HL-60 (cell line): Measurements from ENCODE around the gene WDR31.

Experiments used
- GABPA ChIP-seq: IDR thresholded peaks from 2 replicates; pipeline ENCODE4 v1.6.1; 2012; ENCODE audit warnings: low read depth
- POLR2AphosphoS5 ChIP-seq: IDR thresholded peaks from 2 replicates; pipeline ENCODE4 v1.6.1; 2012; ENCODE audit warnings: low read depth
- SPI1 ChIP-seq: IDR thresholded peaks from 2 replicates; pipeline ENCODE4 v1.6.1; 2012; ENCODE audit warnings: low read depth, mild to moderate bottlenecking, borderline replicate concordance
- TF ChIP-seq, protein P1 (sequence below): IDR thresholded peaks from one replicate; pipeline ENCODE4 v1.5.1; 2011; ENCODE audit warnings: low read length, control low read depth, inconsistent platforms; ENCODE audit not compliant: insufficient read depth
- TF ChIP-seq, protein P2 (sequence below): IDR thresholded peaks from 2 replicates; pipeline ENCODE4 v1.6.1; 2012; ENCODE audit warnings: low read depth; ENCODE audit not compliant: insufficient replicate concordance

DNA sequence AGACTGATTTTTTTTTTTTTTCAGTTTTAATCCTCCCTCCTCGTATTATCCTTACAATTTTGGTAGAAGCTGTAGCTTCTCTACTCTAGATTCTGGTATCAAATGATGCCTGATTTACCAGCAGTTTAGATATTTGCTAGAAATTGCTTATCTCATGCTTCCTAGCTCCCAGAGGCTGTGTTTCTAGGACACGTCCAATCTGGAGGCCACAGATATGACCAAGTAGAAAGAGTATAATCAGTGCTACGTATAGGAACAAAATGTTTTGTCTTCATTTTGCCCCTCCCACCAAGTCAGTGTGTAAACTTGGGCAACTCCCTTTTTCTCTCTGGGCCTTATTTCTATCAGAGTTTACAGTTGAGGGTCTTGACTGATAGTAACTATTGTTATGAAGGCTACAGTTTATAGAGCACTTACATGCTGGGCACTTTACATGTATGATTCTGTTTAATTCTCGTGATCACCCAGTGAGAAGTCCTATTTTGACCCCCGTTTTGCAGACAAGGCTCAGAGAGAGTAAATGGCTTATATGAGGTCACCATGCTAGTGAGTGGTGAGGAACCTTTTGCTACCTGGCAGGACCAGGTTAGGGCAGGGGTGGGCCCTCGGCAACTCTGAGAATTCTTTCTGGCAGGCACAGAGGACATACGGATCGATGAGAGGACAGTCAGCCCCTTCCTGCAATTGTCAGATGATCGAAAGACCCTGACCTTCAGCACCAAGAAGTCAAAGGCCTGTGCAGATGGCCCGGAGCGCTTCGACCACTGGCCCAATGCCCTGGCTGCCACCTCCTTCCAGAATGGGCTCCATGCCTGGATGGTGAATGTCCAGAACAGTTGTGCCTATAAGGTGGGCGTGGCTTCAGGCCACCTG is 29.1 kb upstream of the WDR31 start:
- TF ChIP-seq, protein P1, sequence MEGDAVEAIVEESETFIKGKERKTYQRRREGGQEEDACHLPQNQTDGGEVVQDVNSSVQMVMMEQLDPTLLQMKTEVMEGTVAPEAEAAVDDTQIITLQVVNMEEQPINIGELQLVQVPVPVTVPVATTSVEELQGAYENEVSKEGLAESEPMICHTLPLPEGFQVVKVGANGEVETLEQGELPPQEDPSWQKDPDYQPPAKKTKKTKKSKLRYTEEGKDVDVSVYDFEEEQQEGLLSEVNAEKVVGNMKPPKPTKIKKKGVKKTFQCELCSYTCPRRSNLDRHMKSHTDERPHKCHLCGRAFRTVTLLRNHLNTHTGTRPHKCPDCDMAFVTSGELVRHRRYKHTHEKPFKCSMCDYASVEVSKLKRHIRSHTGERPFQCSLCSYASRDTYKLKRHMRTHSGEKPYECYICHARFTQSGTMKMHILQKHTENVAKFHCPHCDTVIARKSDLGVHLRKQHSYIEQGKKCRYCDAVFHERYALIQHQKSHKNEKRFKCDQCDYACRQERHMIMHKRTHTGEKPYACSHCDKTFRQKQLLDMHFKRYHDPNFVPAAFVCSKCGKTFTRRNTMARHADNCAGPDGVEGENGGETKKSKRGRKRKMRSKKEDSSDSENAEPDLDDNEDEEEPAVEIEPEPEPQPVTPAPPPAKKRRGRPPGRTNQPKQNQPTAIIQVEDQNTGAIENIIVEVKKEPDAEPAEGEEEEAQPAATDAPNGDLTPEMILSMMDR = no peak
- TF ChIP-seq POLR2AphosphoS5 = no peak
- TF ChIP-seq, protein P2, sequence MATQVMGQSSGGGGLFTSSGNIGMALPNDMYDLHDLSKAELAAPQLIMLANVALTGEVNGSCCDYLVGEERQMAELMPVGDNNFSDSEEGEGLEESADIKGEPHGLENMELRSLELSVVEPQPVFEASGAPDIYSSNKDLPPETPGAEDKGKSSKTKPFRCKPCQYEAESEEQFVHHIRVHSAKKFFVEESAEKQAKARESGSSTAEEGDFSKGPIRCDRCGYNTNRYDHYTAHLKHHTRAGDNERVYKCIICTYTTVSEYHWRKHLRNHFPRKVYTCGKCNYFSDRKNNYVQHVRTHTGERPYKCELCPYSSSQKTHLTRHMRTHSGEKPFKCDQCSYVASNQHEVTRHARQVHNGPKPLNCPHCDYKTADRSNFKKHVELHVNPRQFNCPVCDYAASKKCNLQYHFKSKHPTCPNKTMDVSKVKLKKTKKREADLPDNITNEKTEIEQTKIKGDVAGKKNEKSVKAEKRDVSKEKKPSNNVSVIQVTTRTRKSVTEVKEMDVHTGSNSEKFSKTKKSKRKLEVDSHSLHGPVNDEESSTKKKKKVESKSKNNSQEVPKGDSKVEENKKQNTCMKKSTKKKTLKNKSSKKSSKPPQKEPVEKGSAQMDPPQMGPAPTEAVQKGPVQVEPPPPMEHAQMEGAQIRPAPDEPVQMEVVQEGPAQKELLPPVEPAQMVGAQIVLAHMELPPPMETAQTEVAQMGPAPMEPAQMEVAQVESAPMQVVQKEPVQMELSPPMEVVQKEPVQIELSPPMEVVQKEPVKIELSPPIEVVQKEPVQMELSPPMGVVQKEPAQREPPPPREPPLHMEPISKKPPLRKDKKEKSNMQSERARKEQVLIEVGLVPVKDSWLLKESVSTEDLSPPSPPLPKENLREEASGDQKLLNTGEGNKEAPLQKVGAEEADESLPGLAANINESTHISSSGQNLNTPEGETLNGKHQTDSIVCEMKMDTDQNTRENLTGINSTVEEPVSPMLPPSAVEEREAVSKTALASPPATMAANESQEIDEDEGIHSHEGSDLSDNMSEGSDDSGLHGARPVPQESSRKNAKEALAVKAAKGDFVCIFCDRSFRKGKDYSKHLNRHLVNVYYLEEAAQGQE = no peak
- TF ChIP-seq GABPA = no peak
- TF ChIP-seq SPI1 = no peak
